Bronchial epithelial cell (primary cell): ENCODE results near the gene SCAPER. TPM values are rescaled to one million over a fixed set of nuclear protein-coding genes. Genes with fewer than 3 reads are reported as not detected.

Experiments used
- DNase-seq: peaks from one replicate; pipeline ENCODE4 v3.0.0-alpha.2; 2010; ENCODE audit warnings: low read depth
- FAIRE-seq: peaks from 2 replicates; lab custom pipeline; 2011; peaks lifted over from hg19 to GRCh38; lab: Jason Lieb, UNC
- H3K27me3 ChIP-seq: 2 replicates; pipeline ENCODE4 v1.5.1; 2011; ENCODE audit warnings: low read length; ENCODE audit not compliant: control insufficient read depth, insufficient read depth
- H3K36me3 ChIP-seq: 2 replicates; pipeline ENCODE4 v1.5.1; 2011; ENCODE audit warnings: low read length; ENCODE audit not compliant: control insufficient read depth, insufficient read depth
- H3K4me3 ChIP-seq: 2 replicates; pipeline ENCODE4 v1.5.1; 2011; ENCODE audit warnings: mild to moderate bottlenecking, low read depth, low read length, control low read depth
- total RNA-seq: library from RNA; depleted of rRNA; stranded (reverse); fragments of >200 nt; gene quantifications from 2 replicates; pipeline ENCODE4 v1.2.1, GENCODE V29; 2014
- TF ChIP-seq, protein P1 (sequence below): IDR thresholded peaks from 2 replicates; pipeline ENCODE4 v1.5.1; 2011; ENCODE audit warnings: mild to moderate bottlenecking, moderate library complexity, low read length, control low read depth, inconsistent platforms; ENCODE audit not compliant: insufficient read depth, severe bottlenecking

The SCAPER gene
- total RNA-seq, 1 donor from 2014 or later = 6.3 TPM

DNA sequence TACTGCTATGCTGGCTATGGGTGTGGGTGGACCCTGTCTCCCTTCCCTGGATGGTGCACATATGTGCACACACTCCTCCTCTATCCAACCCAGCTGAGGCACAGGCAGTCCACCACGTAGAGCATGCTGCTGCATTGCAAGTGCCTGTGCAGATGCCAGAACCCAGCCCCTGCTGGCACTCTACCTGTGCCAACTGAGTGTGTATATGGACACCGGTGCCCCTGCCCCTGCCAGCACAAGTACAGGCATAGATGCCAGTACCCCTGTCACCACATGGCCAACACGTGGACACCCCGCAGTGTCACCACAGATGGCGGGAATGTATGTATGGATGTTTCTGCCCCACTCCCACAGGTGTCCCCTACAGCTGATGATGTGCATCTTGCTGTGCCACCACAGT lies 352.0 kb downstream of the SCAPER start:
- FAIRE-seq = peak; percentile 75
- Histone ChIP-seq H3K36me3 (no peaks in the 10 kb centered on the region), H3K27me3 (no peaks in the 10 kb centered on the region), H3K4me3 (no peak overlapping the region)
- DNase-seq = no peak
- TF ChIP-seq, protein P1, sequence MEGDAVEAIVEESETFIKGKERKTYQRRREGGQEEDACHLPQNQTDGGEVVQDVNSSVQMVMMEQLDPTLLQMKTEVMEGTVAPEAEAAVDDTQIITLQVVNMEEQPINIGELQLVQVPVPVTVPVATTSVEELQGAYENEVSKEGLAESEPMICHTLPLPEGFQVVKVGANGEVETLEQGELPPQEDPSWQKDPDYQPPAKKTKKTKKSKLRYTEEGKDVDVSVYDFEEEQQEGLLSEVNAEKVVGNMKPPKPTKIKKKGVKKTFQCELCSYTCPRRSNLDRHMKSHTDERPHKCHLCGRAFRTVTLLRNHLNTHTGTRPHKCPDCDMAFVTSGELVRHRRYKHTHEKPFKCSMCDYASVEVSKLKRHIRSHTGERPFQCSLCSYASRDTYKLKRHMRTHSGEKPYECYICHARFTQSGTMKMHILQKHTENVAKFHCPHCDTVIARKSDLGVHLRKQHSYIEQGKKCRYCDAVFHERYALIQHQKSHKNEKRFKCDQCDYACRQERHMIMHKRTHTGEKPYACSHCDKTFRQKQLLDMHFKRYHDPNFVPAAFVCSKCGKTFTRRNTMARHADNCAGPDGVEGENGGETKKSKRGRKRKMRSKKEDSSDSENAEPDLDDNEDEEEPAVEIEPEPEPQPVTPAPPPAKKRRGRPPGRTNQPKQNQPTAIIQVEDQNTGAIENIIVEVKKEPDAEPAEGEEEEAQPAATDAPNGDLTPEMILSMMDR = no peak

DNA sequence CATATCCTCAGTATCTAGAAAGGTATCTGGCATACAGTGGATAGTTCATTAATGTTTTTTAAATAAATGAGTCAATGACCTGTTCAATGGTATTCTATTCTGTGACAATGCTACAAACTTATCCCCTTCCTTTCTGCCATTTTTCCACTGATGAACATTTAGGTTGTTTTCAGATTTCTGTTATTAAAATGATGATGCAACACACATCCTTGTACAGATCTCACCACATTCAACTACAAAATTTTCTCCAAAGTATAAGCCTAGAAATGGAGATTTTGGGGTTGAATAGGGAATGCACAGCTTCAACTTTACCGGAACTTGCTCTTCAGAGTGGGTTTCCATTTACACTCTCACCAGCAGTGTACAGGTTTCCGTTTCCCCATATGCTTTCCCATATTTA lies 358.3 kb downstream of the SCAPER start:
- FAIRE-seq (no peak), DNase-seq (no peak)
- TF ChIP-seq, protein P1 = no peak
- Histone ChIP-seq H3K36me3 (no peaks in the 10 kb centered on the region), H3K27me3 (no peaks in the 10 kb centered on the region), H3K4me3 (no peak overlapping the region)

DNA sequence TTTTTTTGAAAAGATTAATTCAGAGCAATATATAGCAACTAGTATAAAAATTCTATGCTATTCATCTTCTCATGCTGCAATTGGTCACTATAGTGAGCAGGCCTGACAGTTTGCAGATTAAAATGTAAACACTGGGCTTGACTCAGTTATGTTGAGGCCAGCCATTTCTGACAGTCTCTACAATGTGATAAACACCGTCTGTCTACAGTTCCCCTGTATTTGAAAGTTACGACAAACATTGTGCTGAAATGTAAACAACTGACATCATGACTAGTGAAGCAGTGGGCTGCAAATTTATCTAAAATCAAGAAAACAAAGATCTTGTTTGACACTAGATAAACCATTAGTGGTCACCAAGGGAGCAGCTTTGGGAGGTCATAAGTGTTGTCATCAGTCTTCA lies 371.1 kb downstream of the SCAPER start:
- TF ChIP-seq, protein P1 = no peak
- DNase-seq (no peak), FAIRE-seq (no peak)
- Histone ChIP-seq H3K36me3 (no peaks in the 10 kb centered on the region), H3K27me3 (no peaks in the 10 kb centered on the region), H3K4me3 (no peak overlapping the region)

DNA sequence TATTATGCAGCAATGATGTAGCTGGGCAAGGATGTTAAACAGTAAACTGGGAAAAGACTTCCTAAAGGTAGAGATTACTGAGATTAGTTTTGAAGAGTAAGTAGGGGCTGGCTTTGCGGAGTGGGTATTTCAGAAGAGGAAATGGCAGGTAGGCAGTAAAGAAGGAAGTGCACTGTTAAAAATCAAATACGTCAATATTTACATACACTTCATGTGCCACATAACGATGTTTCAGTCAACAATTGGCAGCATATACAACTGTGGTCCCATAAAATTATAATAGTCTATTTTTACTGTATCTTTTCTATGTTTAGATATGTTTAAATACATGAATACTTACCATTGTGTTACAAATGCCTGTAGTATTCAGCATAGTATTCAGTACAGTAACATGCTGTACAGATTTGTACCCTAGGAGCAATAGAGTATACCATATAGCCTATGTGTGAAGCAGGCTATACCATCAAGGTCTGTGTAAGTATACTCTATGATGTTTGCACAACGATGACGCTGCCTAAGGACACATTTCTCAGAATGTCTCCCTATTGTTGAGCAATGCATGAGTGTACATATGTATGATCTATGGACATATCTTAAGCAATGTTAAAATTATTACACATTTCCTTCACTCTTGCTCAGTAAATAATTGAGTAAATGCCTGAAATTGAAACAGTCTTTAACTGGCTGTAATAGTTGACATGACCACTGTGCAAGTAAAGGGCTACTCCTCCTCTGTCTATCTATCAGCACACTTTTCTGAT lies 371.9 kb downstream of the SCAPER start:
- Histone ChIP-seq H3K27me3 (no peaks in the 10 kb centered on the region), H3K4me3 (no peak overlapping the region), H3K36me3 (no peaks in the 10 kb centered on the region)
- FAIRE-seq (no peak), DNase-seq (peak; percentile 97)
- TF ChIP-seq, protein P1 = no peak

DNA sequence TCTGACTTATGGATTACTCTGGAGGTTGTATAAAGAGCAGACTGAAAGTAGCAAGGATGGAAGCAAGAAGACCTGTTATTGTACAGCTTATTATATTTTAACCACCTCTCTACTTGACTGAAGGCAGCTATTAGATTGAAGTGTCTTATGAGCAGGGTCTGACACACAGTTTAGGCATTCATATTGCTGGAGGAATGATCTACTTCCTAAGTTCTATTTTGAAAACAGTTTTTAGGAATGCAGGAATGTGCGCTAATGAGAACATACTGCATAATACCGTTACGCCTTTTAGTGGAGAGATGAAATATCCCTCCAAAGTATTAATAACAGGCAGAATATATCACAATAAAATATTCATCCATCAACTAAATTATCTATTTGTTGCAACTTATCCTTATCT lies 375.2 kb downstream of the SCAPER start:
- DNase-seq = no peak
- Histone ChIP-seq H3K36me3 (no peaks in the 10 kb centered on the region), H3K27me3 (no peaks in the 10 kb centered on the region), H3K4me3 (no peak overlapping the region)
- TF ChIP-seq, protein P1 = no peak
- no peak for FAIRE-seq

DNA sequence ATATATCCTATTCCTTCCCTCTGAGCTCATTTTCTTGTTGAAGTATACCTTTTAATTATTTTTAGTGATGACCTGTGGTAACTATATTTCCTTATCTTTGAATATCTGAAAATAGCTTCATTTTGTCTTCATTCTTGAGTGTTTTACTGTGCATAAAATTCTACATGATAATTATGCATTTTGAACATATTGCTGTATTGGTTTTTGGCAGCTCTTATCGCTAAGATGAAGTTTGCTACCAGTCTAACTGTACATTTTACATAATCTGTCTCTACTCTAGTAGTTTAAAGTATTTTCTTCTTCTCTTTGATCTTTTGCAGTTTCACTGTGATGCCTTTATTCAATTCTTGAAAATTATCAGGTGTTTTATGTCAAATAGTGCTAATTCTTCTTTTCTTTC lies 379.0 kb downstream of the SCAPER start:
- H3K4me3 ChIP-seq = no peak overlapping the region
- H3K36me3 ChIP-seq = no peaks in the 10 kb centered on the region
- no peak for FAIRE-seq
- TF ChIP-seq, protein P1 = no peak
- DNase-seq = no peak
- no peaks in the 10 kb centered on the region for H3K27me3 ChIP-seq
